Motor neuron (in vitro differentiated cells): ENCODE data around the gene ATP13A1. TPM values are rescaled to one million over a fixed set of nuclear protein-coding genes. Genes with fewer than 3 reads are reported as not detected.
"Not testable (repeated sequence)": the region's sequence is repeated elsewhere in the genome, so short reads cannot be mapped to it uniquely, and the experiment has no call there.

Source experiments
- ATAC-seq, 8 experiments: fragments of 200-7000 bp; cut with Tn5 transposase; replicated peaks in 6 of 8; 2 replicates each; pipeline ENCODE4 v1.8.0; 2021; ENCODE audit warnings: mild to moderate bottlenecking in 8 of 8, moderate library complexity in 8 of 8
- H3K27ac ChIP-seq, 2 donors: fragments of 250-450 bp; sonication (Bioruptor Pico); 2 replicates each; pipeline ENCODE4 v1.9.0; 2021; ENCODE audit warnings: antibody characterized with exemption in 2 of 2, mild to moderate bottlenecking in 2 of 2, moderate library complexity in 1 of 2
- H3K4me1 ChIP-seq, 2 donors: fragments of 250-450 bp; sonication (Bioruptor Pico); replicated peaks in 1 of 2; 2 replicates each; pipeline ENCODE4 v1.6.1; 2021; ENCODE audit warnings: antibody characterized with exemption in 2 of 2, mild to moderate bottlenecking in 2 of 2, moderate library complexity in 1 of 2
- H3K4me3 ChIP-seq, 5 donors: fragments of 250-450 bp; sonication (Bioruptor Pico); 2 replicates each; pipeline ENCODE4 v1.9.0; 2021; ENCODE audit warnings: antibody characterized with exemption in 5 of 5, mild to moderate bottlenecking in 5 of 5, moderate library complexity in 4 of 5
- WGBS, 10 experiments: fragments of 450-650 bp; shearing (Covaris generic); methylation state at CpG; one replicate each; pipeline ENCODE4 v1.0.0; 2022; 5-methylcytosine and 5-hydroxymethylcytosine counted together
- in situ Hi-C, 9 experiments: fragments of 400-800 bp; cut with MboI; loops; one replicate each; pipeline ENCODE4 v1.15.0; 2021; ENCODE audit warnings: low sequenced_read_pairs in 9 of 9, low pct_unique_long_range_greater_than_20kb in 2 of 9; ENCODE audit not compliant: unreplicated experiment in 9 of 9
- total RNA-seq, 8 experiments: library from RNA; unstranded; fragments of 300-600 nt; gene quantifications; 2 replicates each; pipeline versions ENCODE4 v1.2.3 to v1.2.4, GENCODE V29; 2022

Gene ATP13A1
- total RNA-seq = 10 to 100 TPM; 18.7 to 96.9 (median 31.1) TPM

GRCh38 chr19:19663256-19664120 lies at the start of gene ATP13A1:
Gene ATP13A1, minus strand, starts transcription at chr19:19663676. Its CDS starts 10 bp downstream, at chr19:19663666.
- peaks cover 10 to 14% of the 10 kb centered on the region in 2 donors for H3K4me1 ChIP-seq
- 0% methylated on average over 1 to 12 of the region's 85 CpGs; no CpG with 5 or more reads in 5 of the 10 experiments for WGBS, 10 experiments
- peak within 1 kb of the TSS; percentile 95 to 97 for H3K27ac ChIP-seq
- peak; percentile 77 to 94 (median 93) for ATAC-seq
- in situ Hi-C loops = no loop called here
- peak within 1 kb of the TSS; percentile 68 to 96 (median 87) for H3K4me3 ChIP-seq

- Histone ChIP-seq H3K4me3 (no peak overlapping the region), H3K27ac (no peak overlapping the region), H3K4me1 (no peaks in the 10 kb centered on the region)
- 80 to 98% (median 96%) methylated on average over 4 to 10 of the region's 10 CpGs for WGBS, 10 experiments
- ATAC-seq = no peak
- in situ Hi-C loops = no loop called here
Measured at GRCh38 chr19:19711934-19712828, 48.7 kb upstream of the ATP13A1 start.

- in situ Hi-C loops = no loop called here
- H3K4me3 ChIP-seq = no peak overlapping the region
- 68 to 98% (median 92%) methylated on average over 4 to 14 of the region's 14 CpGs for WGBS, 10 experiments
- no peak overlapping the region for H3K27ac ChIP-seq
- no peaks in the 10 kb centered on the region for H3K4me1 ChIP-seq
- no peak for ATAC-seq
Measured at GRCh38 chr19:19711306-19711933, 47.9 kb upstream of the ATP13A1 start.

- Histone ChIP-seq H3K27ac (no peak overlapping the region), H3K4me3 (no peak overlapping the region), H3K4me1 (no peaks in the 10 kb centered on the region)
- in situ Hi-C loops = no loop called here
- no peak for ATAC-seq
- WGBS, 10 experiments = 57 to 95% (median 90%) methylated on average over 2 of the region's 2 CpGs; no CpG with 5 or more reads in 6 of the 10 experiments
Measured at GRCh38 chr19:19710506-19710905, 47.0 kb upstream of the ATP13A1 start.

GRCh38 chr19:19704836-19705235 lies 41.4 kb upstream of the ATP13A1 start:
- no peak for ATAC-seq
- H3K4me1 ChIP-seq = no peaks in the 10 kb centered on the region
- H3K27ac ChIP-seq = no peak overlapping the region
- WGBS, 10 experiments = 27 to 100% (median 64%) methylated on average over 1 to 4 of the region's 6 CpGs; no CpG with 5 or more reads in 1 of the 10 experiments
- H3K4me3 ChIP-seq = no peak overlapping the region
- in situ Hi-C loops = no loop called here

GRCh38 chr19:19700493-19700892 lies 37.0 kb upstream of the ATP13A1 start:
- H3K4me1 ChIP-seq, ATAC-seq, H3K4me3 ChIP-seq, in situ Hi-C loops, H3K27ac ChIP-seq: not testable (repeated sequence)
- 20 to 100% (median 100%) methylated on average over 1 of the region's 1 CpG; no CpG with 5 or more reads in 3 of the 10 experiments for WGBS, 10 experiments

GRCh38 chr19:19697589-19697988 lies 34.1 kb upstream of the ATP13A1 start:
- Histone ChIP-seq H3K4me3 (no peak overlapping the region), H3K4me1 (no peaks in the 10 kb centered on the region), H3K27ac (no peak overlapping the region)
- 20 to 91% (median 78%) methylated on average over 2 to 5 of the region's 5 CpGs; no CpG with 5 or more reads in 1 of the 10 experiments for WGBS, 10 experiments
- in situ Hi-C loops = no loop called here
- no peak for ATAC-seq

- ATAC-seq = no peak
- in situ Hi-C loops = no loop called here
- WGBS, 10 experiments = 0 to 100% (median 46%) methylated on average over 1 of the region's 2 CpGs; no CpG with 5 or more reads in 4 of the 10 experiments
- Histone ChIP-seq H3K27ac (no peak overlapping the region), H3K4me3 (no peak overlapping the region), H3K4me1 (no peaks in the 10 kb centered on the region)
Measured at GRCh38 chr19:19696386-19696785, 32.9 kb upstream of the ATP13A1 start.

GRCh38 chr19:19691683-19692082 lies 28.2 kb upstream of the ATP13A1 start:
- Histone ChIP-seq H3K27ac (no peak overlapping the region), H3K4me1 (no peaks in the 10 kb centered on the region), H3K4me3 (no peak overlapping the region)
- 79 to 100% (median 89%) methylated on average over 3 to 10 of the region's 10 CpGs; no CpG with 5 or more reads in 1 of the 10 experiments for WGBS, 10 experiments
- in situ Hi-C loops = no loop called here
- ATAC-seq = no peak

- in situ Hi-C loops, ATAC-seq, H3K4me1 ChIP-seq, H3K4me3 ChIP-seq, H3K27ac ChIP-seq: not testable (repeated sequence)
- WGBS, 10 experiments = 91 to 100% (median 100%) methylated on average over 1 to 7 of the region's 10 CpGs; no CpG with 5 or more reads in 4 of the 10 experiments
Measured at GRCh38 chr19:19689023-19689422, 25.5 kb upstream of the ATP13A1 start.

- 46 to 100% (median 76%) methylated on average over 1 to 2 of the region's 3 CpGs; no CpG with 5 or more reads in 2 of the 10 experiments for WGBS, 10 experiments
- in situ Hi-C loops = no loop called here
- no peaks in the 10 kb centered on the region for H3K4me1 ChIP-seq
- peak in 1 of 8 experiments; percentile 57 for ATAC-seq
- no peak overlapping the region for H3K27ac ChIP-seq
- no peak overlapping the region for H3K4me3 ChIP-seq
Measured at GRCh38 chr19:19687090-19687489, 23.6 kb upstream of the ATP13A1 start.

- no peaks in the 10 kb centered on the region for H3K4me1 ChIP-seq
- in situ Hi-C loops = no loop called here
- ATAC-seq = no peak
- 80 to 100% (median 99%) methylated on average over 2 to 6 of the region's 6 CpGs; no CpG with 5 or more reads in 3 of the 10 experiments for WGBS, 10 experiments
- H3K4me3 ChIP-seq = no peak overlapping the region
- H3K27ac ChIP-seq = no peak overlapping the region
Measured at GRCh38 chr19:19686580-19686979, 23.1 kb upstream of the ATP13A1 start.
